NCI-H187 treated with DMSO at 0.1 percent for 48 hours (cell line): ENCODE data around the gene FRAS1.
"Not testable (repeated sequence)": the region's sequence is repeated elsewhere in the genome, so short reads cannot be mapped to it uniquely, and the experiment has no call there.

Experiments
- DNase-seq: peaks from one replicate; lab custom pipeline; 2025; lab: John Stamatoyannopoulos, UW

The FRAS1 gene

DNA sequence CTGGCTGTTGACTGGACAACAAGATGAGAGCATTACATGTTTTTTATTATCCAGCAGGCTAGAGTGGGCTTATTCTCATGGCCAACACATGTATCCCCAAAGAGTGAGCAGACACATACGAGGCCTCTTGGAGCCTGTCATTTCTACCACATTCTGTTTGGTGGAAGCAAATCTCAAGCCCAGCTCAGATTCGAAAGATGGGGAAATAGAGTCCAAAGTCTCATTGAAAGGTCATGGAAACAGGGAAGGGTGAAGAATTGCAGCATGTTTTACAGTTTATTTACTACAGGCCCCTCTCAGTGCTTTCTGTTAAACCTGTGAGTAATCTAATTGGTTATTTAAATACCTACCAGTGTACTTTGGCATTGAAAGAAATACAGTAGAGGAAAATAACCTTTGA, 108.6 kb downstream of the FRAS1 start:
- no peak for DNase-seq

DNA sequence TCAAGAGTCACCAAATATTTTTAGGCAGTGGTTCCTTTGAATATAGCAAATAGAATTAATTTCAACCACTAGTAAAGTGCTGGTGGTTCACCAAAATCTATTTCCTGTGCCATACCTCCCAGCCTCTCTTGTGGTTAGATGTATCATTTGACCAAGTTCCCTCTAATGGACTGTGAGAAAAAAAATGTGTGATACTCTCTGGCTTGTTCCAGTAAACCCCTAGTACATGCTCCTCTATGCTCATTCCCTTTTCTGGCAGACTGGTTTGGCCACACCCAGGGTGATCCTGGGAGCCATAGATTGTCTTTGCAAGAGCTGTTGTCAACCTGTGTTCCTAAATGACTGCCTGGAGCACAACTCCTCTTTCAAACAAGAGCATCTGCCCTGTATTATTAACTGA, 109.5 kb downstream of the FRAS1 start:
- no peak for DNase-seq

DNA sequence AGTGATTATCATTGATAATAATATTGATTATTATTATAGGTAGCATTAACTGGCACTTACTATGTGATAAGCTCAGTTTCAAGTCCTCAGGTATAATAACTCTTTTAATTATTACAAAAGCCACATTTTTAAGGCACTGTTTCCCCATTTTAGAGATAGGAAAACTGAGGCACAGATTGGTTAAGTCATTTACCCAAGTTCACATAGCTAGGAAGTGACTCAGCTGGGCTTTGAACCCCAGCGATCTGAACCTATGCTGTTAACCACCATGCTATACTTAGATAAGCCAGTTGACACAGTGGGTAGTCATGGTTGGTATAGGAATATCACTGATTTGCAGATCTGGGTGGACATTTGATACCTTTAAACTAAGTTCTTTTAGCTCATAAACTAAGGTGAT, 110.4 kb downstream of the FRAS1 start:
- DNase-seq = no peak

DNA sequence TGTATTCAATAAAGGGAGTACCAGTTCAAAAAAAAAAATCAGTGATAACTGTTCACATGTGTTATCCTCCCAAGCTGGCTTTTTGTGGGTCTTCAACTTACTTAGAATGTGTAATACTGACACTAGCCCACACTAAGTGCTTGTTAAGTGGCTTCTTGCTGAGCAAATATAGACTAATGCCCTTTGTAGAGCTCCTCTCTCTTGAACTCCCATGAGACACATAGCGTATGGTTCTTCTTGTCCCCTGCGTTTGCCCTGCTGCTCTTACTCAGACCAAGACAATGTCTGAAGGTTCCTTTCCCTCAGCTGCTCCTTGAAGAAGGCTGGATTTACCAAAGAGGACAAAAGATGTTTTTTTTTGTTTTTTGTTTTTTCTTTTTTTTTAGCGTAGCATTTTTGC, 110.9 kb downstream of the FRAS1 start:
- DNase-seq = peak; percentile 98

DNA sequence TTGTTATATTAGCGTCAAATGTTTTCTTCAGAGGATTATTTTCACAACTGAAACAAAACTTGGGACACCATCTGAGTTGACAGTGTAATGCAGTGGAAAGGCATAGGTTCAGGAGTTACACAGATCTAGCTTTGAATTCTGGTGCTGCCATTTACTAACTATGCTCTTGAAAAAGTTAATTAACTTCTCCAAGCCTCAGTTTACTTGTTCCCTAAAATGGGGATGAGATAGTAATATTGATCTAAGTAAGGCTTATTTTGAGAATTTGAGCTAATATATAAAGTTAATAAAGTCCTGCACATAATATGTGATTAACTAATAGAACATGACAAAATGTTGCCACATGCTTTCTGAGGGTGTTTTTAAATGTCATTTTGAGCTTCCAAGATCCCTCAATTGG, 112.6 kb downstream of the FRAS1 start:
- no peak for DNase-seq

DNA sequence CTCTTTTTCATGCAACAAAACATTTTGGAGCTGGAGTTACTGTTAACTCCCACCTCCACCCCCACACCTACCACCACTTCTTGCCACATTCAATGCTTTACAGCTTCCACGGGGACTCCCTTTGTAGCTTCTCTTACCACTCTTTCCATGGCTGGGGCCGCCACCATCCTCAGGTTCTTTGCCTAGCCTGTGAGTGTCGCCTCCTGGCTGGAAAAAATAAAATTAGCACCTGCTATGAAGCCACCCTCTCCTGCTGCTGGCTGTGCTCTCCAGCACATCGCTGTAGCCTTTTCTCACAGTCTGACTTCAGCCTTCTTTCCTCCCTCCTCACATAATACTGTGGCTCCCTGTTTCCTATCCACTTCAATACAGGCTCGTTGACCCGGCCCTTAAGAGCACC, 114.4 kb downstream of the FRAS1 start:
- no peak for DNase-seq

DNA sequence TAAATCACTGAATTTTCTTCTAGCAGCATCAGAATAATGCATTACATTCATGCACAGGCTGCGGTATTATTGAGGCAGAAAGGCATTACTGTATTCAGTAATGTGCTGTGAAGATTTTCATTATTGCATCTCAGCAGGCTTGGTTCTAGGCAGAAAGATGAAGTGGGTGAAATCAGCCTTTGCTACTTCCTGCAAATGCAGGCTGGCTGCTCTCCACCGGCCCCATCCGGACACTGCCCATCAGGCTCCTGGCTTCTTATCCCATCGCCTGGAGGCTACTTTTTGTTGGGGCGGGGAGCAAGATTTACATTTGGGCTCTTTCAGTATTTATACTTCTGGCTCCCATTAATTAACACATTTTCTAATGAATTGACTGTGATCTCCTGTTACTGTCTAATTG, 117.8 kb downstream of the FRAS1 start:
- DNase-seq = no peak

DNA sequence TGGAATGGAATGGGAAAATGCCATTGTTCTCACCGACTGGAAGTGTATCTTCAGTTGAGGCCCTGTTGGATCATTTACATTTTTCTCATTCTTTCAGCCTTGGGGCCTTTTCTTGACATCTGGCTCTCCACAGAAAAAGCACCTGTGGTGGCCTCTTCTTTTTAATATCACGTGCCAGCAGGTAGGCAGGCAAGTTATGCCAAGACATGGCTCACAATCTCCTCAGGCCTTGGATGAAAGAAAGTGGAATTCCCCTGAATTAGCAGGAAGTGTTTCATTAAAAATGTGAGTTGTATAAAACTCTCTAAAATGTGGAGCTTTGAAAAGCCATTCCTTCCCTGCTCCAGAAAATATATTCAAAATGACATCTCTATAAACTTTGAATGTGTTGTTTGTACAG, 122.1 kb downstream of the FRAS1 start:
- no peak for DNase-seq

DNA sequence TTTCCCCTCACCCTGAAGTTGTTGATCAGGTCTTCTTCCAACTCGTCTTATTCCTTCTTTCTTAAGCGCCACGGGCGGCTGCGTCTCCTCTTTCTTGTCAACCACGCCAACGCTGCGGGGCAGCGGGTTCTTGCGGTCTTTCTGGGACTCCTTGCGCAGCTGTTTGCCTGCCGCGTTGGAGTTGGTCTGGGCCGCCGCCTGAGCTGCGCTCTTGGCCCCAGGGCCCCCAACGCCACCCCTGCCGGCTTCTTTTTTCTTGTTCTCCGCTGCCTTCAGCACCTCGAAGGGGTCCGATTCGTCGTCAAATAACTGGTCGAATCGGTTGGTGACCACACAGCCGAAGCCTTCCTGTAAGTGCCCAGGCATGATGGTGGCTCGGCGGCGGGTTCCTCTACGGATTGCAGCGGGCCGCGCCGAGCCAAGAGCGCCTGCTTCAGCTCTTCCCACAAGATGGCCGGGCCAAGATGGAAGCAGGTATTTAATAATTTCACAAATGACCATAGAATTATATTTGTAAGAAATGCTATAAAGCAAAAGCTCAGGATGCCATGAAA, 124.6 kb downstream of the FRAS1 start:
- not testable (repeated sequence) for DNase-seq

DNA sequence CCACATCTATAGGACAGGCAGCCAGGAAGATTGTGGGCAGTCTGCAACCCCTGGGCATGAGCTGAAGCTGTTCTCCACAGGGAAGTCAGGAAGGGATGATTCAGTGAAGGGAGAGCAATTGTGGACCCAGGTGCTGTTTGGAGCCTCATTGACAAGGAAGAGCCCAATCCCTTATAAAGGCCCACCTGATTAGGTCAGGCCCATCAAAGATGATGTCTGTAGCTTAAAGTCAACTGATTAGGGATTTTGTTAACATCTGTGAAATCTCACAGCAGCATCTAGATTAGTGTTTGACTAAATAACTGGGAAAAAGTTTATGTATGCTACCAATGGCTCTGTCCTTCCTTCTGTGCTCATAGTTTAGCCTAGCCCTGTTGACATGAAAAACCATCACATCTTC, 127.5 kb downstream of the FRAS1 start:
- no peak for DNase-seq

DNA sequence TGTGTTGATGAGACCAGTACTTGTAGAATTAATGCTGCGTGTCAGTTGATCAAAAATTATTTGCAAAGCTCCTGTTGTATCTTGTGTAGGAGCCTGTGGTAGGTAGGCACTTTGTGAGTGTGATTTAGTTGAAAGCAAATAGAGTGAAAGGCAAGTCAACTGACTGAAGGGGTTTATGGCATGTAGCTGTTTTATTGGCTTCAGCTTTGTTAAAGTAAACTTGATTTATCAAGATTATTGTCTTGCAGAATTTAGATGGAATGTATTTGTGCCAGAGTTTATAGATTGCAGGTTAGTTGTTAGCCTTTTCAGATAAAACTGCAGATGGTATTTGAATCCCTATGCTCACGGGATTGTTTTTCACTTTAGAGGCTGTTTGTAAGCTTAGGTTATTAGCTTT, 128.0 kb downstream of the FRAS1 start:
- no peak for DNase-seq

DNA sequence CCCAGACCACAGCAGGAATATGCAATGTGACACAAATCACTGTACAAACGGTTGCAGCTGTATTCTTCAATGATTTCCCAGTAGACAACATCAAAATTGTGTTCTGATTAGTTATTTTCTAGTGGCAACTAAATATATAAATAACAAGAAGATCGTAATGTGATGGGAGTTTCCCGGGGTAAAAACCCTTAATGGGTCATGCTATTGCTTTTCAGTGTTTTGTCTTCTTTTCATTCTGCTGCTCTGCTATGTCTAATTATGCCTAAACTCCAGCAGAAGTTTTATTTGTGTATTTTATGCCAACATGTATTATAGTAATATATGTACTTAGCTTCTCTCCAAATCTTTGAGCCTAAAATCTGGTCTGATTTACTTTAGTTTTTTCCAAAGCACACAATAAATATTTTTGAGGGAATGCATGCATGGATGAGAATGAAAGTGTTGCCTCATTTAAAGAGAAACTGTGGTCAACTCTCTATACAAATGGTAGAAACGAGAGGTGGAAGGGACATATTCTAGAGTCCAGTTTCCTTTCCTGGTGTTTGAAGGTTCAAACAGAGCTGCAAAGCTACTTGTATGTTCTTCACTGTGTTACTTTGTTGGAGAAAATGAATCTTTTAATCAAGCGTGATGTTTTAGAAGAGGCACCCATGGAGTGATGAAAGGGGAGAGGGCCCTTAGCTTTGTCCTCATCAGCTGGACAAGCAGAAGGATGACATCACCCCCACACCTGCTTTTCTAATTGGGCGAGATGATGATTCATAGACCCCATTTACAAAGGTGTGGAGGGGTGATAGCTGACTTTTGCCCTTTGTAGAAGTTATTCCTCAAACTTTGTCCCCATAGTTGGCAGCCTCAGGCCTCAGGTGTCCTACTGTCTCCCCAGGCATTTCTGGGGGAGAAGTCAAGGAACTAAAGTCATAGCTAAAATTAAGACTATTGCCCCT, 129.7 kb downstream of the FRAS1 start:
- DNase-seq = no peak

DNA sequence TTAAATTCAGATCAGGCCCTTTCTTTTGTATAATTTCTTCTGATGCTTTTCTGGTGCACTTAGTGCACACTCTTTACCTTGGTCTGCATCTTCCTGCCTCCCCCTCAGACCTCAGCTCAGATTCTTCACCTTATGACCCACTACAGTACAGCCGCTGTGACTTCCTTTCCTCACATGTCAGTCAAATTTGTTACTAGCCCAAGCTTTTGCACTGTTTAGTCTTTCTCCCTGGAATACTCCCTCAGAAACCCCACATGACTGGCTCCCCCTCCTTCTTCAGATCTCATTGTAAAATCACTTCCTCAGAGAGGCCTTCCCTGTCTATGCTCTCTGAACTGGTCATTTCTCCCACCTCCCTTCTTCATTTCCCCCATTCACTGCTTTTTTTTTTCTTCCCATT, 132.9 kb downstream of the FRAS1 start:
- DNase-seq = no peak

DNA sequence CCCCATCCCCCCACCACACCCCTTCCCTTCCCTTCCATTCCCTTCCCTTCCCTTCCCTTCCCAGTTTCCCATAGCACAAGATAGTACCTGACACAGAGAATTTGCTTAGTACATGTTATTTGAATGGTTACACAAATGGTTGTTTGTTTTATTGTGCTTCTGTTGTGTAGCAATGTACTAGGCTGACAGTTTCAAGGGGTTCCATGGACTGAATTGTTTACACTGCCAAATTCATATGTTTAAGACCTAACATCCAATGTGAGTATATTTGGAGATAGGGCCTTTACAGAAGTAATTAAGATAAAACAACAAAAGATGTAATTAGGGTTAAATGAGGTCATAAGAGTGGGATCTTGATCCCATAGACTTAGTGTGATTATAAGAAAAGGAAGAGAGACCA, 133.5 kb downstream of the FRAS1 start:
- DNase-seq = no peak

DNA sequence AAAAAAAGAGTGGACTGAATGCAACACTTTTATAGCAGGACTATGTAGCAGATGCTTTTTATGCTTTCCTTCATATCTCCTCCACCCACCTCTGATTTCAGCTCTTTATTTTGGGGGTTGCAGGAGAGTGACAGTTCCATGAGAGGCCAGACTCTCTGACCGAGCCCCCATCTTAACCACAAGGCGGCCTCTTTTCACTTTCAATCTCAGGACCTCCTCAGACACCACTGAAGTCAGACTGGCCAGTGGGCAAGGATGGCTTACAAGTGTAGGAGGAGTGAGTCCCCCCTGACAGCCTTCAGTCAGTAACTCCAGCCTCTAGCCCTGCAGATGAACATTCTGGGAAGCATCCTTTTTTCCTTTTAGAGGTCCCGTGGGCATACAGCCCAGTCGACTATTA, 140.8 kb downstream of the FRAS1 start:
- no peak for DNase-seq

DNA sequence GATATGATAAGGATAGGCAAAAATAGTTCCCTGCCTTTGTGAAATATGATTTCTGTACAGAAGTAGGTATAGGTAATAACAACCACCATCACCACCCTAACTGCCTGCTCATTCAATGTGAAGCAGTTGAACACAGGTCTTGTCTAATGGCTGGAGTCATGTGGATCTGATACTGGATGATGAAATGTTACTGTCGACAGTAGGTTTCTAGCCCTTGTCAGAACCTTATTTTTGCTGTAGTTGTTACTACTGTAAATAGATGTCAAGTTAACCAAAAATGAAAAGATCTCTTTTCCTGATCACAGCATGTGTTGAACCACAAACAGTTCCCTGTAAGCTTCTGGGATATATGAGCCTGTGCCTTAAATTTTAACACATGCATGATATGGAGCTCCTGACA, 142.9 kb downstream of the FRAS1 start:
- DNase-seq = no peak

DNA sequence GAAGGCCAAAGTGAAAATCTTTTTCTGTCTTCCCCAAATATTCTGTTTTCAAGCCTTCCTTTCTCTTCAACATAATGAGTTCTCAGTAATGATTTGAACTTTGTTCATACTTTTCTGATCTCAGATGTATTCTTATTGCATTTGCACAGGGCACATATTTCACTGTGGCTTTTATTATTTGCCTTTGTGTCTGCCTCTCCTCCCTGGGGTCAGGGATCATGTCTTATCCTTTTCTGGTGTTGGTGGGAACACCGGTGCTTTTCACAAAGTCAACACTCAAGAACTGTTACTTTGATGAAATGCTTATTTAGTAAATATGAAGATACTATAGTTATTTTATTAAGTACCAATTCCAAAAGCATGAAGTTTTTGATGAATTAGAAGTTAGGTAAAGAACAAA, 143.8 kb downstream of the FRAS1 start:
- DNase-seq = no peak

DNA sequence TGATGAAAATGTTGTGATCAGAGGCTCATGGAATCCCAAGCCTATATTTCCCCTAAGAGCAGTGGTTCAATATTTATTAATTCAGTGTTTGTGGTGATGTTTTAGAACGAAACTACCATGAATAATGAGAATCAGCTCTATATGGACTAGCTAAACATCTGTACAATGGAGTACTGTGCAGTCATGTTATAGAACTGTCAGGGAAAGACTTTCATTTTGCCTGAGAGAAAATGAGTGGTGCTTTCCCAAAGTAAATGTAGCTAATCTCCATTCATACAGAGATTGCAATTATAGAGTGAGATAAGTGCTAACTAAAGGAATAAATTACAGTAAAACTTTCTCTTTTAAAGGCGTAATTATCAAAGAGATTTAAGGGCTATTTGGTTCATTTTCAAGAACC, 147.1 kb downstream of the FRAS1 start:
- no peak for DNase-seq

DNA sequence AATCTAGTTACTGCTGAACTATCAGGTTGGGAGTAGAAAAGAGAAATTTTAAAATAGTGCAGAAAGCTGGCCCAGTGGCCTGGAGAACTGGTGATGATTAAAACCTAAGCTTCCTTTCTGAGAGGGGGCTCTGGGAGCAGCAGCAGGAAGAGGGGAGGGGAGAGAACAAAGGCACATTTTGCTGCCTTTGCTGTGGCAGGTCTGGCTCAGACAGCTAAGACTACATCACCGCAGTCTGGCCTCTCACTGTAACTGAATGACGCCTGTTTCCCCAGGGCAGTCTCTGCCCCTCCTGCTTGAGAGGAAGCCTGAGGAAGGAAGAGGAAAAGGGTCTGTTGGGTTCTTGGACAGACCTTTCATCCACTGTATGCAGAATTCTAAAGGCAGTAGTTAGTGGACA, 148.5 kb downstream of the FRAS1 start:
- DNase-seq = no peak

DNA sequence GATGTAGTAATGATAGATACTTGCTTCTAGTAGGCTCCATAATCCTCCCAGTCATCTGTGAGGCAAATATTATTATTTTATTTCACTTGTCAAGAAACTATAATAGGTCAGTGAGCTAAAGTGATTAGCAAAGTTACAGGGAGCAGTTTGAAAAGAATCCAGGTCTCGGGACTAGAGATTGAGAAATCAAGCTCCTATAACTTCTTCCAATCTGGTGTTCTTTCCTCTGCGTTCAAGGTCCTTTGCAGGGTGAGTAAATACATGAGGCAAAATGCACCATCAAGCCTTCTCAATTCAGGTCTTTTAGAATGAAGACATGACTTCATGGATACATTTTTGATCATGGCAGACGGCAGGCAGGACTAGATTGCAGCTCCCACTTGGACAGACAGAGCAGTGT, 150.4 kb downstream of the FRAS1 start:
- DNase-seq = no peak

DNA sequence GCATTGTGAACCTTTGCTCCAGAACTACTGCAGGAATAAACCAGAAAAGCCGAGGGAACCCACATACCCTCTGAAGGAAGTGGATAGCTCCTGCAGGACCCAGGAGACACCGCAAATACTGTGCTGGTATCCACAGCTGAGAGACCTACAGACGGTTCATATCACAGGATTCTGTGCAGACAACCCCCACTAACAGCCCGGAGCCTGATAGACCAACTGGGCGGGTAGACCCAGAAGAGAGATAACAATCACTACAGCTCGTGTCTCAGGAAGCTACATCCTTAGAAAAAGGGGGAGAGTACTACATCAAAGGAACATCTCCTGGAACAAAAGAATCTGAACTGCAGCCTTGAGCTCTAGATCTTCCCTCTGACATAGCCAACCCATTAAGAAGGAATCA, 150.8 kb downstream of the FRAS1 start:
- DNase-seq = no peak

DNA sequence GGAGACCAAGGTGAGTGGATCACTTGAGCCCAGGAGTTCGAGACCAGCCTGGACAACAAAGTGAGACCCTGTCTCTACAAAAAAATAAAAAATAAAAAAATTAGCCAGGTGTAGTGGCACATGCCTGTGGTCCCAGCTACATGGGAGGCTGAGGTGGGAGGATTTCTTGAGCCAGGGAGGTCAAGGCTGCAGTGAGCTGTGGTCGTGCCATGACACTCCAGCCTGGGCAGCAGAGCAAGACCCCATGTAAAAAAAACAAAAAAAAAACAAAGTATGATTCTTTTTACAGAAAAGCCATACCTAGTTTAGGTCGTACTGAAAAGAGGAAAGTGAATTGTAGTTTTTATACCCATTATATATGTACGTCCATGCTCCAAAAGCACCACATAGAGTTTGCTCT, 151.8 kb downstream of the FRAS1 start:
- DNase-seq = not testable (repeated sequence)

DNA sequence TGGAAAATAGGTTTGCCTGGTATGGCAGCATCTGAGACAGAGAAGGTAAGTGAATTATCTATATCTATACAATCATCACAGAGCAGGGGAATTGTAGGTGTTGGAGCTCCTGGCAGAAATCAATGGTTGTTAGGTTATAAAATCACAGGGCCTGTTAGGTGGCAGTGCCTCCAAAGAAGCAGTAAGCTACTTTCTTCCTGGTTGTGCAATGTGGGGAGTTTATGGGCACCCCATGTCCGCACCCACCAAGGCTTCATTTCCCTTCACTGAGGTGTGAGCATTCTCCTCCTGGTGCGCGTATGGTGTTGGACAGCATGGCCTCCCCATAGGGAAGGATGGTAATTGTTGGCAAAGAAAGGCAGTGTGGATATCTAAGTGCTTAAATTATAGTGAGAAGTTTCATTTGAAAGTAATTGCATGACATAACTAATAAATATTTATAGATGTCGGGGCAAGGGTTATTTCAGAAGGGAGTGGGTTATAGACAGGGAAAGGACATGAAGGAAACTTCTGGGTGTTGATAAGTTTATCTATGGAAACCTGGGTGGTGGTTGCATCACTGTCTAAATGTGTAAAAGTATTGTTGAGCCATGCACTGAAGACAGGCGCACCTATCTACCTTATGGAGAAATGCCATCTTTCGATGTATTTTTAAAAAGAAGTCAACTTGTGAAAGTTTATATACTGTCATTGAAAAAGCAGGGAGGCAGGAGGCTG, 153.7 kb downstream of the FRAS1 start:
- no peak for DNase-seq
